Panc1 (cell line): ENCODE measurements around the gene HACL1. TPM values are rescaled to one million over a fixed set of nuclear protein-coding genes. Genes with fewer than 3 reads are reported as not detected.

Experiments
- ATAC-seq: fragments of 200-7000 bp; cut with Tn5 transposase; 2 replicates; pipeline ENCODE4 v1.9.1; 2020; ENCODE audit warnings: mild to moderate bottlenecking, moderate library complexity
- BruUV-seq: library from RNA; stranded (reverse); fragments of 400-500 nt; replicated peaks from 2 replicates; lab custom pipeline; 2021; lab: Mats Ljungman, UMichigan
- CTCF ChIA-PET: fragments of 300-600 bp; sonication (Branson Sonifier 250); formaldehyde crosslinking; loops from one replicate; lab custom pipeline; 2022; ENCODE audit warnings: antibody characterized with exemption; lab: Charles Lee
- POLR2A ChIA-PET: fragments of 300-600 bp; sonication (Branson Sonifier 250); formaldehyde crosslinking; loops from one replicate; lab custom pipeline; 2022; ENCODE audit warnings: antibody characterized with exemption; lab: Charles Lee
- DNase-seq: peaks from one replicate; pipeline ENCODE4 v3.0.0-alpha.2; 2010; ENCODE audit warnings: low read depth, low spot score
- H3K27ac ChIP-seq: 2 replicates; pipeline ENCODE4 v1.5.1; 2011; ENCODE audit warnings: mild to moderate bottlenecking, low read length, inconsistent platforms
- H3K27me3 ChIP-seq: fragments of 200-500 bp; sonication (Bioruptor generic); 2 replicates; pipeline ENCODE4 v1.6.0; 2014; ENCODE audit warnings: low read length, inconsistent platforms; ENCODE audit not compliant: control insufficient read depth, insufficient read depth
- H3K36me3 ChIP-seq: fragments of 200-500 bp; sonication (Bioruptor generic); 2 replicates; pipeline ENCODE4 v1.5.1; 2014; ENCODE audit warnings: inconsistent platforms, mild to moderate bottlenecking, low read length, moderate library complexity; ENCODE audit not compliant: control insufficient read depth, insufficient read depth
- H3K4me1 ChIP-seq: 2 replicates; pipeline ENCODE4 v1.5.1; 2011; ENCODE audit warnings: inconsistent platforms, mild to moderate bottlenecking, low read length, moderate library complexity; ENCODE audit not compliant: control insufficient read depth, insufficient read depth
- H3K4me3 ChIP-seq, 2 experiments: 2 replicates each; pipeline ENCODE4 v1.5.1; 2011 to 2012; ENCODE audit warnings: low read depth in 2 of 2, low read length in 2 of 2, mild to moderate bottlenecking in 2 of 2, inconsistent platforms in 1 of 2, moderate library complexity in 1 of 2
- H3K9me3 ChIP-seq: fragments of 200-500 bp; sonication (Bioruptor generic); 2 replicates; pipeline ENCODE4 v1.5.1; 2014; ENCODE audit warnings: low read depth, mild to moderate bottlenecking, inconsistent platforms, low read length, moderate library complexity; ENCODE audit not compliant: control insufficient read depth, insufficient read depth
- POLR2AphosphoS5 ChIP-seq: IDR thresholded peaks from 2 replicates; pipeline ENCODE4 v1.6.1; 2012; ENCODE audit warnings: mild to moderate bottlenecking, low read depth, low read length, moderate library complexity
- SIN3A ChIP-seq: IDR thresholded peaks from 2 replicates; pipeline ENCODE4 v1.6.1; 2012; ENCODE audit warnings: low read depth, mild to moderate bottlenecking, low read length, moderate library complexity, borderline replicate concordance; ENCODE audit not compliant: insufficient read depth
- TCF7L2 ChIP-seq: IDR thresholded peaks from 2 replicates; pipeline ENCODE4 v1.6.1; 2011; ENCODE audit warnings: mild to moderate bottlenecking, low read depth, low read length, inconsistent platforms
- in situ Hi-C: cut with HindIII; loops from 2 replicates; pipeline ENCODE4 v1.10.0; 2016; ENCODE audit warnings: low sequenced_read_pairs, low pct_unique_long_range_greater_than_20kb
- intact Hi-C: fragments of 100-400 bp; cut with micrococcal nuclease; formaldehyde crosslinking; loops from one replicate; pipeline ENCODE4 v1.10.0; 2022; ENCODE audit not compliant: unreplicated experiment
- total RNA-seq: library from RNA; stranded (reverse); gene quantifications from one replicate; pipeline ENCODE4 v1.2.1, GENCODE V29; 2021; ENCODE audit not compliant: unreplicated experiment
- TF ChIP-seq, protein P1 (sequence below), 2 experiments: IDR thresholded peaks; 2 replicates each; pipeline ENCODE4 v1.6.1; 2011 to 2012; ENCODE audit warnings: low read depth in 2 of 2, control low read depth in 1 of 2, low read length in 1 of 2, mild to moderate bottlenecking in 1 of 2, moderate library complexity in 1 of 2; ENCODE audit not compliant: insufficient read depth in 1 of 2
- TF ChIP-seq, protein P2 (sequence below): fragments of 450-650 bp; IDR thresholded peaks from 2 replicates; pipeline ENCODE4 v1.5.1; 2017; ENCODE audit warnings: mild to moderate bottlenecking

HACL1 gene
- total RNA-seq, 1 experiment from 2014 or later, result 26.8 TPM

DNA sequence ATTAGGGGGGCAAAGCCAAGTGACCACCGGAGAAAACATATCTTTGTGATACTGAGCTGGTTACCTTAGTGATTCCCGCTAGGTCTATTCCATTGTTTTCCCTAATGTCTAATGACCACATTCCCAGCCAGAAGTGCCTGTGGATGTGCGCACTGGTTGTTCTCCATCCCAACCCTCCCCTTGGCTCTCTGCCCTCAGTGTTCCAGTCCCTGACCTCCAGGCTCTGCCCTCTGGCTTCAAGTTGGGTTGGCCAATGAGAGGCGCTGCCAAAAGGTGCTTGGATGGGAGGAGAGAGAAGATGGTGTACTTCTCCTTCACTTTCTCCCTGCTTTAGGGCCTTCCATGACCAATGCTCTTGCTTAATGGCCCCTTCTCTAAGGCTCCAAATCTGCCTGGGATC lies 82.3 kb downstream of the HACL1 start:
- ATAC-seq (no peak), DNase-seq (no peak)
- in situ Hi-C loops, result no loop called here
- ChIA-PET CTCF (no interaction called here), POLR2A (no interaction called here)
- Histone ChIP-seq H3K9me3 (no peaks in the 10 kb centered on the region), H3K36me3 (no peaks in the 10 kb centered on the region), H3K27ac (no peak overlapping the region), H3K27me3 (no peaks in the 10 kb centered on the region), H3K4me3 (no peak overlapping the region), H3K4me1 (no peaks in the 10 kb centered on the region)
- intact Hi-C loops, result no loop called here
- no TSS peak for BruUV-seq
- TF ChIP-seq, protein P1, sequence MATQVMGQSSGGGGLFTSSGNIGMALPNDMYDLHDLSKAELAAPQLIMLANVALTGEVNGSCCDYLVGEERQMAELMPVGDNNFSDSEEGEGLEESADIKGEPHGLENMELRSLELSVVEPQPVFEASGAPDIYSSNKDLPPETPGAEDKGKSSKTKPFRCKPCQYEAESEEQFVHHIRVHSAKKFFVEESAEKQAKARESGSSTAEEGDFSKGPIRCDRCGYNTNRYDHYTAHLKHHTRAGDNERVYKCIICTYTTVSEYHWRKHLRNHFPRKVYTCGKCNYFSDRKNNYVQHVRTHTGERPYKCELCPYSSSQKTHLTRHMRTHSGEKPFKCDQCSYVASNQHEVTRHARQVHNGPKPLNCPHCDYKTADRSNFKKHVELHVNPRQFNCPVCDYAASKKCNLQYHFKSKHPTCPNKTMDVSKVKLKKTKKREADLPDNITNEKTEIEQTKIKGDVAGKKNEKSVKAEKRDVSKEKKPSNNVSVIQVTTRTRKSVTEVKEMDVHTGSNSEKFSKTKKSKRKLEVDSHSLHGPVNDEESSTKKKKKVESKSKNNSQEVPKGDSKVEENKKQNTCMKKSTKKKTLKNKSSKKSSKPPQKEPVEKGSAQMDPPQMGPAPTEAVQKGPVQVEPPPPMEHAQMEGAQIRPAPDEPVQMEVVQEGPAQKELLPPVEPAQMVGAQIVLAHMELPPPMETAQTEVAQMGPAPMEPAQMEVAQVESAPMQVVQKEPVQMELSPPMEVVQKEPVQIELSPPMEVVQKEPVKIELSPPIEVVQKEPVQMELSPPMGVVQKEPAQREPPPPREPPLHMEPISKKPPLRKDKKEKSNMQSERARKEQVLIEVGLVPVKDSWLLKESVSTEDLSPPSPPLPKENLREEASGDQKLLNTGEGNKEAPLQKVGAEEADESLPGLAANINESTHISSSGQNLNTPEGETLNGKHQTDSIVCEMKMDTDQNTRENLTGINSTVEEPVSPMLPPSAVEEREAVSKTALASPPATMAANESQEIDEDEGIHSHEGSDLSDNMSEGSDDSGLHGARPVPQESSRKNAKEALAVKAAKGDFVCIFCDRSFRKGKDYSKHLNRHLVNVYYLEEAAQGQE (IDR thresholded peaks at IDR 0.05; ENCODE audit: insufficient read depth in 1 of 2, low read depth in 2 of 2, low read length in 1 of 2), result no peak
- TF ChIP-seq SIN3A (no peak), POLR2AphosphoS5 (no peak), TCF7L2 (no peak)
- TF ChIP-seq, protein P2, sequence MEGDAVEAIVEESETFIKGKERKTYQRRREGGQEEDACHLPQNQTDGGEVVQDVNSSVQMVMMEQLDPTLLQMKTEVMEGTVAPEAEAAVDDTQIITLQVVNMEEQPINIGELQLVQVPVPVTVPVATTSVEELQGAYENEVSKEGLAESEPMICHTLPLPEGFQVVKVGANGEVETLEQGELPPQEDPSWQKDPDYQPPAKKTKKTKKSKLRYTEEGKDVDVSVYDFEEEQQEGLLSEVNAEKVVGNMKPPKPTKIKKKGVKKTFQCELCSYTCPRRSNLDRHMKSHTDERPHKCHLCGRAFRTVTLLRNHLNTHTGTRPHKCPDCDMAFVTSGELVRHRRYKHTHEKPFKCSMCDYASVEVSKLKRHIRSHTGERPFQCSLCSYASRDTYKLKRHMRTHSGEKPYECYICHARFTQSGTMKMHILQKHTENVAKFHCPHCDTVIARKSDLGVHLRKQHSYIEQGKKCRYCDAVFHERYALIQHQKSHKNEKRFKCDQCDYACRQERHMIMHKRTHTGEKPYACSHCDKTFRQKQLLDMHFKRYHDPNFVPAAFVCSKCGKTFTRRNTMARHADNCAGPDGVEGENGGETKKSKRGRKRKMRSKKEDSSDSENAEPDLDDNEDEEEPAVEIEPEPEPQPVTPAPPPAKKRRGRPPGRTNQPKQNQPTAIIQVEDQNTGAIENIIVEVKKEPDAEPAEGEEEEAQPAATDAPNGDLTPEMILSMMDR, result no peak

DNA sequence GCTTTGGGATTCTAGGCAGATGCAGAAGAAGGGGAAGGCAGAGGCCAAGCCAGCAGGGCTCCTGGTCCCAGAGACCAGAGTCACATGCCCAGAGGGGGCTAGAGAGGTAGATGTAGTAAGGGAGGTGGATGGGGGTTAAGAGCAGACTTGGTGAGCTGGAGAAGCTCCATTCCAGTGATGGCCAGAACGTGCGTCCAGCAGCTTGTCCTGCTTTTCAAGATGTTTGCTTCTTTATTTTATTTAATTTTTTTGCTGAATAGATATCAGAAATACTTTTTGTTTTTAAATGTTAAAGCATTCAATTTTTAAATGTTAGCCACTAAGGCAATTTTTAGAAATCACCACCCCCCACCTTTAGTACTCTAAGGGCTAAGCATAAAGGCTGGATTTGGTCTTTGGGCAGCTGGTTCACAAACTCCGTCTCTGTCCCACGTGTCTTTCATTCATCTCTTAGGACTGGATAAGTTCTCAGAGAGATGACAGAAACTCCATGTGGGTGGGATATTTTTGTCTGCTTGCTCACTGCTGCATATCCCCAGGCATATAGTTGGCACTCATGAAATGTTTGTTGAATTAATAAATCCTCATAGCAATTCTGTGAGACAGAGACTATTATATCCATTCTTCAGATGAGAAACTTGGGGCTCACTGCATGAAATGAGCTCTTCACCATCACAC lies 86.6 kb downstream of the HACL1 start:
- TF ChIP-seq SIN3A (no peak), TCF7L2 (no peak), POLR2AphosphoS5 (no peak)
- TF ChIP-seq, protein P2, result no peak
- TF ChIP-seq, protein P1 (IDR thresholded peaks at IDR 0.05; ENCODE audit: insufficient read depth in 1 of 2, low read depth in 2 of 2, low read length in 1 of 2), result no peak
- Histone ChIP-seq H3K4me3 (no peak overlapping the region), H3K36me3 (no peaks in the 10 kb centered on the region), H3K27me3 (no peaks in the 10 kb centered on the region), H3K27ac (no peak overlapping the region), H3K9me3 (no peaks in the 10 kb centered on the region), H3K4me1 (no peaks in the 10 kb centered on the region)
- ATAC-seq (no peak), DNase-seq (no peak)
- ChIA-PET CTCF (no interaction called here), POLR2A (no interaction called here)
- no TSS peak for BruUV-seq
- intact Hi-C loops (no loop called here), in situ Hi-C loops (no loop called here)
